Panc1 (cell line): ENCODE measurements around the gene MUC5B. TPM values are rescaled to one million over a fixed set of nuclear protein-coding genes. Genes with fewer than 3 reads are reported as not detected.
A peak's percentile ranks its signal among the peaks of the same experiment; 100 is the strongest.

ENCODE experiments used
- ATAC-seq: fragments of 200-7000 bp; cut with Tn5 transposase; 2 replicates; pipeline ENCODE4 v1.9.1; 2020; ENCODE audit warnings: mild to moderate bottlenecking, moderate library complexity
- BruUV-seq: library from RNA; stranded (reverse); fragments of 400-500 nt; replicated peaks from 2 replicates; lab custom pipeline; 2021; lab: Mats Ljungman, UMichigan
- CTCF ChIA-PET: fragments of 300-600 bp; sonication (Branson Sonifier 250); formaldehyde crosslinking; loops from one replicate; lab custom pipeline; 2022; ENCODE audit warnings: antibody characterized with exemption; lab: Charles Lee
- POLR2A ChIA-PET: fragments of 300-600 bp; sonication (Branson Sonifier 250); formaldehyde crosslinking; loops from one replicate; lab custom pipeline; 2022; ENCODE audit warnings: antibody characterized with exemption; lab: Charles Lee
- DNase-seq: peaks from one replicate; pipeline ENCODE4 v3.0.0-alpha.2; 2010; ENCODE audit warnings: low read depth, low spot score
- H3K27ac ChIP-seq: 2 replicates; pipeline ENCODE4 v1.5.1; 2011; ENCODE audit warnings: mild to moderate bottlenecking, low read length, inconsistent platforms
- H3K27me3 ChIP-seq: fragments of 200-500 bp; sonication (Bioruptor generic); 2 replicates; pipeline ENCODE4 v1.6.0; 2014; ENCODE audit warnings: low read length, inconsistent platforms; ENCODE audit not compliant: control insufficient read depth, insufficient read depth
- H3K36me3 ChIP-seq: fragments of 200-500 bp; sonication (Bioruptor generic); 2 replicates; pipeline ENCODE4 v1.5.1; 2014; ENCODE audit warnings: inconsistent platforms, mild to moderate bottlenecking, low read length, moderate library complexity; ENCODE audit not compliant: control insufficient read depth, insufficient read depth
- H3K4me1 ChIP-seq: 2 replicates; pipeline ENCODE4 v1.5.1; 2011; ENCODE audit warnings: inconsistent platforms, mild to moderate bottlenecking, low read length, moderate library complexity; ENCODE audit not compliant: control insufficient read depth, insufficient read depth
- H3K4me3 ChIP-seq, 2 experiments: 2 replicates each; pipeline ENCODE4 v1.5.1; 2011 to 2012; ENCODE audit warnings: low read depth in 2 of 2, low read length in 2 of 2, mild to moderate bottlenecking in 2 of 2, inconsistent platforms in 1 of 2, moderate library complexity in 1 of 2
- H3K9me3 ChIP-seq: fragments of 200-500 bp; sonication (Bioruptor generic); 2 replicates; pipeline ENCODE4 v1.5.1; 2014; ENCODE audit warnings: low read depth, mild to moderate bottlenecking, inconsistent platforms, low read length, moderate library complexity; ENCODE audit not compliant: control insufficient read depth, insufficient read depth
- POLR2AphosphoS5 ChIP-seq: IDR thresholded peaks from 2 replicates; pipeline ENCODE4 v1.6.1; 2012; ENCODE audit warnings: mild to moderate bottlenecking, low read depth, low read length, moderate library complexity
- SIN3A ChIP-seq: IDR thresholded peaks from 2 replicates; pipeline ENCODE4 v1.6.1; 2012; ENCODE audit warnings: low read depth, mild to moderate bottlenecking, low read length, moderate library complexity, borderline replicate concordance; ENCODE audit not compliant: insufficient read depth
- TCF7L2 ChIP-seq: IDR thresholded peaks from 2 replicates; pipeline ENCODE4 v1.6.1; 2011; ENCODE audit warnings: mild to moderate bottlenecking, low read depth, low read length, inconsistent platforms
- in situ Hi-C: cut with HindIII; loops from 2 replicates; pipeline ENCODE4 v1.10.0; 2016; ENCODE audit warnings: low sequenced_read_pairs, low pct_unique_long_range_greater_than_20kb
- intact Hi-C: fragments of 100-400 bp; cut with micrococcal nuclease; formaldehyde crosslinking; loops from one replicate; pipeline ENCODE4 v1.10.0; 2022; ENCODE audit not compliant: unreplicated experiment
- total RNA-seq: library from RNA; stranded (reverse); gene quantifications from one replicate; pipeline ENCODE4 v1.2.1, GENCODE V29; 2021; ENCODE audit not compliant: unreplicated experiment
- TF ChIP-seq, protein P1 (sequence below), 2 experiments: IDR thresholded peaks; 2 replicates each; pipeline ENCODE4 v1.6.1; 2011 to 2012; ENCODE audit warnings: low read depth in 2 of 2, control low read depth in 1 of 2, low read length in 1 of 2, mild to moderate bottlenecking in 1 of 2, moderate library complexity in 1 of 2; ENCODE audit not compliant: insufficient read depth in 1 of 2
- TF ChIP-seq, protein P2 (sequence below): fragments of 450-650 bp; IDR thresholded peaks from 2 replicates; pipeline ENCODE4 v1.5.1; 2017; ENCODE audit warnings: mild to moderate bottlenecking

The MUC5B gene
- total RNA-seq, 1 experiment from 2014 or later = 1.2 TPM

DNA sequence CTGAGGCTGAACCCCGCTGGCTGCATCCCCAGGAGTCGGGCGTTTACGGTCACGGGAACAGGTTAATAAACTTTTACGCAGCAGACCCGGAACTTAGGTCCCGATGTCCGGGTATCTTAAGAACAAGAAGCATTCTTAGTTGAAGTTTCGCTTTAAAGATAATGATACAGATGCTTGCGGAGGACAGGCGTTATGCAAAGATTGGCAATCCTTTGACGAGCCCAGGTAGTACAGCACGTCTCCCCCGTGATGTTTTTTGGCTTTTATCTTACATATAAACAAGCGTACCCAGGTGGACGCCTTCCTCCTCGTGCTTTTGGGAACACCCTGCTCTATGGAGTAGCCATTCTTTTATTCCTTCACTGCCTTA lies 87.4 kb downstream of the MUC5B start:
- ATAC-seq = no peak
- POLR2A ChIA-PET = interaction anchor here (0.6 to 1.5 kb wide), 3 partner anchors 41 to 86 kb away, joined by 4 to 6 read pairs (median 4); no protein-coding TSS in a partner anchor

DNA sequence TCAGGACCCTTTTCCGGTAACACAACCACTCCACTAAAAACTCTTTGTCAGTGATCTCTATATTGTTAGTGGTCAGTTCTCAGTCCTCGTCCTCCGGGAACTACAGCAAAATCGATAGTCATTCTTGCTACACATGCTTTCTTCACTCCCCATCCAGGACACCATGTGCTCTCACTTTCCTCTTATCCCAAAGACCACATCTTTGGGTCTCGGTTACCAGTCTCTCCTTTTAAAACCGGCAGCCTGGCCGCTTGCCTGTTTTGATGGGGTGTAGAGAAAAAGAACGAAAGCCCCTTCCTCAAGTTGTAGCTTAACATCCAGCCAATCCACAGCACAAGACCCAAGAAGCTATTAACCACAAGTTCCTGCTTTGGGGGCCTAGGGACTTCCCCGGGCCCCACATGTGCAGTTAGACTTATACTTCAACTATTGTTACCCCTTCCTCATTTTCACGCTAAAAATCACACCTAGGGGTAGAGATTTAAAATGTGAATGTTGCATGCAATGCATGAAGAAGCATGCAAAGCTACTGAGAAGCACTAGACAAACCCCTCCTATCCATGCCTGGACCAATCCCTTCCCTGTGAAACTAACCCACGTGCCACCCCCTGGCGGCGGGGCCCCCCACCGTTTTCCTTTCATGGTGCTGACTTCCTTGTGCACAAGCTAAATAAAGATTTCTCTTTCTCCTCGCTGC lies 88.1 kb downstream of the MUC5B start:
- ChIA-PET POLR2A (interaction anchor here (0.6 to 1.5 kb wide), 3 partner anchors 41 to 85 kb away, joined by 4 to 6 read pairs (median 4); no protein-coding TSS in a partner anchor), CTCF (interaction anchor here (0.6 kb wide), 1 partner anchor 79 kb away, joined by 6 read pairs; the partner anchor contains the start of gene BRSK2)
- no peak for DNase-seq
- intact Hi-C loops (no loop called here), in situ Hi-C loops (no loop called here)
- Histone ChIP-seq H3K36me3 (no peaks in the 10 kb centered on the region), H3K27ac (peak overlapping the region; percentile 95), H3K4me3 (peak overlapping the region; percentile 66 to 76), H3K4me1 (peaks cover 22% of the 10 kb centered on the region), H3K27me3 (no peaks in the 10 kb centered on the region), H3K9me3 (peaks cover 7% of the 10 kb centered on the region; the same call in 1 of the 2 replicates)
- TF ChIP-seq, protein P1, sequence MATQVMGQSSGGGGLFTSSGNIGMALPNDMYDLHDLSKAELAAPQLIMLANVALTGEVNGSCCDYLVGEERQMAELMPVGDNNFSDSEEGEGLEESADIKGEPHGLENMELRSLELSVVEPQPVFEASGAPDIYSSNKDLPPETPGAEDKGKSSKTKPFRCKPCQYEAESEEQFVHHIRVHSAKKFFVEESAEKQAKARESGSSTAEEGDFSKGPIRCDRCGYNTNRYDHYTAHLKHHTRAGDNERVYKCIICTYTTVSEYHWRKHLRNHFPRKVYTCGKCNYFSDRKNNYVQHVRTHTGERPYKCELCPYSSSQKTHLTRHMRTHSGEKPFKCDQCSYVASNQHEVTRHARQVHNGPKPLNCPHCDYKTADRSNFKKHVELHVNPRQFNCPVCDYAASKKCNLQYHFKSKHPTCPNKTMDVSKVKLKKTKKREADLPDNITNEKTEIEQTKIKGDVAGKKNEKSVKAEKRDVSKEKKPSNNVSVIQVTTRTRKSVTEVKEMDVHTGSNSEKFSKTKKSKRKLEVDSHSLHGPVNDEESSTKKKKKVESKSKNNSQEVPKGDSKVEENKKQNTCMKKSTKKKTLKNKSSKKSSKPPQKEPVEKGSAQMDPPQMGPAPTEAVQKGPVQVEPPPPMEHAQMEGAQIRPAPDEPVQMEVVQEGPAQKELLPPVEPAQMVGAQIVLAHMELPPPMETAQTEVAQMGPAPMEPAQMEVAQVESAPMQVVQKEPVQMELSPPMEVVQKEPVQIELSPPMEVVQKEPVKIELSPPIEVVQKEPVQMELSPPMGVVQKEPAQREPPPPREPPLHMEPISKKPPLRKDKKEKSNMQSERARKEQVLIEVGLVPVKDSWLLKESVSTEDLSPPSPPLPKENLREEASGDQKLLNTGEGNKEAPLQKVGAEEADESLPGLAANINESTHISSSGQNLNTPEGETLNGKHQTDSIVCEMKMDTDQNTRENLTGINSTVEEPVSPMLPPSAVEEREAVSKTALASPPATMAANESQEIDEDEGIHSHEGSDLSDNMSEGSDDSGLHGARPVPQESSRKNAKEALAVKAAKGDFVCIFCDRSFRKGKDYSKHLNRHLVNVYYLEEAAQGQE (IDR thresholded peaks at IDR 0.05; ENCODE audit: insufficient read depth in 1 of 2, low read depth in 2 of 2, low read length in 1 of 2) = no peak
- TF ChIP-seq, protein P2, sequence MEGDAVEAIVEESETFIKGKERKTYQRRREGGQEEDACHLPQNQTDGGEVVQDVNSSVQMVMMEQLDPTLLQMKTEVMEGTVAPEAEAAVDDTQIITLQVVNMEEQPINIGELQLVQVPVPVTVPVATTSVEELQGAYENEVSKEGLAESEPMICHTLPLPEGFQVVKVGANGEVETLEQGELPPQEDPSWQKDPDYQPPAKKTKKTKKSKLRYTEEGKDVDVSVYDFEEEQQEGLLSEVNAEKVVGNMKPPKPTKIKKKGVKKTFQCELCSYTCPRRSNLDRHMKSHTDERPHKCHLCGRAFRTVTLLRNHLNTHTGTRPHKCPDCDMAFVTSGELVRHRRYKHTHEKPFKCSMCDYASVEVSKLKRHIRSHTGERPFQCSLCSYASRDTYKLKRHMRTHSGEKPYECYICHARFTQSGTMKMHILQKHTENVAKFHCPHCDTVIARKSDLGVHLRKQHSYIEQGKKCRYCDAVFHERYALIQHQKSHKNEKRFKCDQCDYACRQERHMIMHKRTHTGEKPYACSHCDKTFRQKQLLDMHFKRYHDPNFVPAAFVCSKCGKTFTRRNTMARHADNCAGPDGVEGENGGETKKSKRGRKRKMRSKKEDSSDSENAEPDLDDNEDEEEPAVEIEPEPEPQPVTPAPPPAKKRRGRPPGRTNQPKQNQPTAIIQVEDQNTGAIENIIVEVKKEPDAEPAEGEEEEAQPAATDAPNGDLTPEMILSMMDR = no peak
- TF ChIP-seq SIN3A (no peak), POLR2AphosphoS5 (no peak), TCF7L2 (no peak)
- no peak for ATAC-seq
- TSS peak; percentile 86 for BruUV-seq

More for the DNA sequence above, 87.4 kb downstream of the MUC5B start:
- intact Hi-C loops = no loop called here
- H3K4me3 ChIP-seq = peak overlapping the region; percentile 66 to 76
- CTCF ChIA-PET = no interaction called here
- no peaks in the 10 kb centered on the region for H3K27me3 ChIP-seq
- H3K4me1 ChIP-seq = peaks cover 22% of the 10 kb centered on the region
- H3K36me3 ChIP-seq = no peaks in the 10 kb centered on the region
- in situ Hi-C loops = no loop called here
- H3K27ac ChIP-seq = peak overlapping the region; percentile 95
- no TSS peak for BruUV-seq
- peak; percentile 15 for DNase-seq
- TF ChIP-seq, protein P2 = no peak
- TF ChIP-seq POLR2AphosphoS5 (0 out of 2 replicates have a peak, but pooled peaks have one; percentile 37), SIN3A (no peak), TCF7L2 (no peak)
- TF ChIP-seq, protein P1 (IDR thresholded peaks at IDR 0.05; ENCODE audit: insufficient read depth in 1 of 2, low read depth in 2 of 2, low read length in 1 of 2) = no peak
- peaks cover 7% of the 10 kb centered on the region; the same call in 1 of the 2 replicates for H3K9me3 ChIP-seq
